K562 (cell line): Measurements from ENCODE around the gene TPM4. TPM values are rescaled to one million over a fixed set of nuclear protein-coding genes. Genes with fewer than 3 reads are reported as not detected.
A peak's percentile ranks its signal among the peaks of the same experiment; 100 is the strongest.

ENCODE experiments used
- CXXC5 ChIP-seq: fragments of 250-450 bp; sonication (Bioruptor Pico); IDR thresholded peaks from 2 replicates; pipeline ENCODE4 v1.8.0; 2022; ENCODE audit warnings: inconsistent platforms, mild to moderate bottlenecking, moderate library complexity
- ESRRA ChIP-seq: fragments of 450-650 bp; IDR thresholded peaks from 2 replicates; pipeline ENCODE4 v1.6.1; 2014; ENCODE audit warnings: low read depth, mild to moderate bottlenecking, moderate library complexity, borderline replicate concordance
- ETV5 ChIP-seq: sonication (generic); formaldehyde crosslinking; IDR thresholded peaks from 2 replicates; pipeline ENCODE4 v1.4.0; 2020; ENCODE audit warnings: low read depth, mild to moderate bottlenecking, missing genetic modification reagents
- HNRNPLL ChIP-seq: fragments of 200-400 bp; formaldehyde crosslinking; IDR thresholded peaks from 2 replicates; pipeline ENCODE4 v1.6.1; 2017; ENCODE audit warnings: low read length, low read depth, mild to moderate bottlenecking; ENCODE audit not compliant: poor library complexity, severe bottlenecking
- MTA1 ChIP-seq: fragments of 450-650 bp; IDR thresholded peaks from 2 replicates; pipeline ENCODE4 v1.6.1; 2017; ENCODE audit warnings: borderline replicate concordance
- POLR2A ChIP-seq: fragments of 450-650 bp; conservative IDR thresholded peaks from 2 replicates; pipeline ENCODE4 v1.6.1; 2016
- POLR2AphosphoS2 ChIP-seq: IDR thresholded peaks from 2 replicates; pipeline ENCODE4 v1.6.1; 2012; ENCODE audit warnings: low read length, improper control_type of control experiment
- SMARCA4 ChIP-seq: fragments of 450-650 bp; IDR thresholded peaks from 2 replicates; pipeline ENCODE4 v1.6.1; 2016
- YY1 ChIP-seq, 3 experiments: IDR thresholded peaks; 2 replicates each; pipeline ENCODE4 v1.6.1; 2011; ENCODE audit warnings: low read length in 2 of 3, mild to moderate bottlenecking in 2 of 3, moderate library complexity in 2 of 3, borderline replicate concordance in 1 of 3, control low read depth in 1 of 3, low read depth in 1 of 3; ENCODE audit not compliant: insufficient read depth in 3 of 3, insufficient replicate concordance in 2 of 3, control insufficient read depth in 1 of 3, insufficient read length in 1 of 3; ENCODE audit errors: extremely low read depth in 1 of 3
- ZNF766 ChIP-seq: fragments of 200-800 bp; sonication (Bioruptor generic); conservative IDR thresholded peaks from 2 replicates; pipeline ENCODE4 v1.6.1; 2016; ENCODE audit warnings: missing genetic modification characterization, missing compliant biosample characterization
- polyA plus RNA-seq, 8 experiments: library from polyadenylated mRNA; depleted of rRNA in 4 of 8; stranded (reverse) in 5 of 8; unstranded in 3 of 8; fragments of >200 nt; fragmentation: Nextera tagmentation in 2 of 8; fragmentation: Illumina TruSeq in 1 of 8; extraction: Ambion mirVana in 2 of 8; extraction: Trizol in 1 of 8; gene quantifications; 2 replicates each; pipeline versions ENCODE4 v1.2.1 to v1.2.3, GENCODE V29; 2011 to 2014; ENCODE audit warnings: inconsistent platforms in 1 of 8, missing spikeins in 1 of 8
- total RNA-seq, 7 experiments: library from RNA; depleted of rRNA in 6 of 7; stranded (reverse); fragments of >200 nt in 6 of 7; fragmentation: Illumina TruSeq in 2 of 7; extraction: Trizol in 2 of 7; gene quantifications; 2 replicates each; pipeline versions ENCODE4 v1.2.1 to v1.2.3, GENCODE V29; 2011 to 2021; ENCODE audit warnings: low replicate concordance in 1 of 7
- TF ChIP-seq, protein P1 (sequence below), 2 experiments: fragments of 450-650 bp; formaldehyde crosslinking in 1 of 2; IDR thresholded peaks; 2 replicates each; pipeline versions ENCODE4 v1.4.0 to v1.6.1; 2014 to 2020; ENCODE audit warnings: mild to moderate bottlenecking in 2 of 2, borderline replicate concordance in 1 of 2, low read depth in 1 of 2
- TF ChIP-seq, protein P2 (sequence below), 2 experiments: IDR thresholded peaks in 1 of 2; conservative IDR thresholded peaks in 1 of 2; 2 replicates each; pipeline ENCODE4 v1.6.1; 2016; ENCODE audit warnings: low read depth in 2 of 2, mild to moderate bottlenecking in 1 of 2, missing compliant biosample characterization in 1 of 2, missing genetic modification characterization in 1 of 2, moderate library complexity in 1 of 2
- TF ChIP-seq, protein P3 (sequence below): fragments of 250-450 bp; sonication (Bioruptor Pico); IDR thresholded peaks from 2 replicates; pipeline ENCODE4 v1.8.0; 2022; ENCODE audit warnings: moderate library complexity, mild to moderate bottlenecking, inconsistent platforms

Gene TPM4
- total and polyA plus RNA-seq, 9 of the 15 experiments (the other 6 are each of a cell fraction or from before 2014, with no cell fraction given), result 28.1 to 111 (median 77.4) TPM

DNA sequence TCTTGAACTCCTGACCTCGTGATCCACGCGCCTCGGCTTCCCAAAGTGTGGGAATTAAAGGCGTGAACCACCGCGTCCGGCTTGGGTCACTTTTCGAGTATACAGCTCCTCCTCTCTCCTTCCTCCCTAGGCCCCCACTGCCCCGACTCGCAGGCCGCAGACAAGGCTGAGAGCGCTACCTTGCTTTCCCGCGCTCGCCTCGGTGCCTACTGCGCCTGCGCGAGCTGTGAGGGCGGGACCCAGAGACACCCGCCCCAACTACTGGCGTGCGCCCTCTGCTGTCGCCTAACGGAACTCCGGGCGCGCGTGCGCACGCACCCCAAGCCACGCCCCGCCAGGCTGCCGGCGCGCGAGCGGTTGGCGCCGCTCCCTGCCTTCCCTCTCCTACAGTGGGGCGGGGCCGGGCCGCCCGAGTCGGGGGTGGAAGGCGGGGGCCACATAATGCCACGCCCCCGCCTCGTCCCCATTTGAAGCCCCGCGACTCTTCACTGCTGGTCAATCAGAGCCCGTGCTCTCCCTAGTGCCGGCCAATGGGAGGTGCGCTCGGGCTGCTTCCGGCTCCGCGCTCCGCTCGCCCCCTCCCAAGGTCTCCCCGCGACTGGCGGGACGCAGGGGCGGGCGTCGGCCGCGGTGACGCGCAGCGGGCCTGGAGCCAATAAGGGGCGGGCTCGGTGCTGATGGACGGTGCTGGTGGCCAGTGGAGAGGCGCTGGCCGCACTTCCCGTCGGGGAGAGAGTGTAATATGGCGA lies 35.0 kb downstream of the TPM4 start, which contains the start of gene RAB8A (continued):
- TF ChIP-seq, protein P1, sequence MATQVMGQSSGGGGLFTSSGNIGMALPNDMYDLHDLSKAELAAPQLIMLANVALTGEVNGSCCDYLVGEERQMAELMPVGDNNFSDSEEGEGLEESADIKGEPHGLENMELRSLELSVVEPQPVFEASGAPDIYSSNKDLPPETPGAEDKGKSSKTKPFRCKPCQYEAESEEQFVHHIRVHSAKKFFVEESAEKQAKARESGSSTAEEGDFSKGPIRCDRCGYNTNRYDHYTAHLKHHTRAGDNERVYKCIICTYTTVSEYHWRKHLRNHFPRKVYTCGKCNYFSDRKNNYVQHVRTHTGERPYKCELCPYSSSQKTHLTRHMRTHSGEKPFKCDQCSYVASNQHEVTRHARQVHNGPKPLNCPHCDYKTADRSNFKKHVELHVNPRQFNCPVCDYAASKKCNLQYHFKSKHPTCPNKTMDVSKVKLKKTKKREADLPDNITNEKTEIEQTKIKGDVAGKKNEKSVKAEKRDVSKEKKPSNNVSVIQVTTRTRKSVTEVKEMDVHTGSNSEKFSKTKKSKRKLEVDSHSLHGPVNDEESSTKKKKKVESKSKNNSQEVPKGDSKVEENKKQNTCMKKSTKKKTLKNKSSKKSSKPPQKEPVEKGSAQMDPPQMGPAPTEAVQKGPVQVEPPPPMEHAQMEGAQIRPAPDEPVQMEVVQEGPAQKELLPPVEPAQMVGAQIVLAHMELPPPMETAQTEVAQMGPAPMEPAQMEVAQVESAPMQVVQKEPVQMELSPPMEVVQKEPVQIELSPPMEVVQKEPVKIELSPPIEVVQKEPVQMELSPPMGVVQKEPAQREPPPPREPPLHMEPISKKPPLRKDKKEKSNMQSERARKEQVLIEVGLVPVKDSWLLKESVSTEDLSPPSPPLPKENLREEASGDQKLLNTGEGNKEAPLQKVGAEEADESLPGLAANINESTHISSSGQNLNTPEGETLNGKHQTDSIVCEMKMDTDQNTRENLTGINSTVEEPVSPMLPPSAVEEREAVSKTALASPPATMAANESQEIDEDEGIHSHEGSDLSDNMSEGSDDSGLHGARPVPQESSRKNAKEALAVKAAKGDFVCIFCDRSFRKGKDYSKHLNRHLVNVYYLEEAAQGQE (IDR thresholded peaks at IDR 0.05; ENCODE audit: borderline replicate concordance), result peak; percentile 86
- TF ChIP-seq, protein P1 (CRISPR knock-in tag; IDR thresholded peaks at IDR 0.05; ENCODE audit: low read depth), result no peak
- TF ChIP-seq, protein P2, sequence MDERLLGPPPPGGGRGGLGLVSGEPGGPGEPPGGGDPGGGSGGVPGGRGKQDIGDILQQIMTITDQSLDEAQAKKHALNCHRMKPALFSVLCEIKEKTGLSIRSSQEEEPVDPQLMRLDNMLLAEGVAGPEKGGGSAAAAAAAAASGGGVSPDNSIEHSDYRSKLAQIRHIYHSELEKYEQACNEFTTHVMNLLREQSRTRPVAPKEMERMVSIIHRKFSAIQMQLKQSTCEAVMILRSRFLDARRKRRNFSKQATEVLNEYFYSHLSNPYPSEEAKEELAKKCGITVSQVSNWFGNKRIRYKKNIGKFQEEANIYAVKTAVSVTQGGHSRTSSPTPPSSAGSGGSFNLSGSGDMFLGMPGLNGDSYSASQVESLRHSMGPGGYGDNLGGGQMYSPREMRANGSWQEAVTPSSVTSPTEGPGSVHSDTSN (CRISPR knock-in tag; IDR thresholded peaks at IDR 0.05; ENCODE audit: low read depth), result peak; percentile 92
- TF ChIP-seq, protein P2 (tag; conservative IDR thresholded peaks at IDR 0.05; ENCODE audit: low read depth), result peak; percentile 95
- TF ChIP-seq, protein P3, sequence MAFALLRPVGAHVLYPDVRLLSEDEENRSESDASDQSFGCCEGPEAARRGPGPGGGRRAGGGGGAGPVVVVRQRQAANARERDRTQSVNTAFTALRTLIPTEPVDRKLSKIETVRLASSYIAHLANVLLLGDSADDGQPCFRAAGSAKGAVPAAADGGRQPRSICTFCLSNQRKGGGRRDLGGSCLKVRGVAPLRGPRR, result no peak
- TF ChIP-seq ZNF766 (CRISPR knock-in tag) (no peak), POLR2A (peak; percentile 75), YY1 (IDR thresholded peaks at IDR 0.05; ENCODE audit: borderline replicate concordance in 1 of 3, control insufficient read depth in 1 of 3, extremely low read depth in 1 of 3, insufficient read depth in 3 of 3, insufficient read length in 1 of 3, insufficient replicate concordance in 2 of 3, low read depth in 1 of 3, low read length in 2 of 3) (peak in 2 of 3 experiments; percentile 72 to 89), ESRRA (peak; percentile 72), POLR2AphosphoS2 (no peak), MTA1 (peak; percentile 58), SMARCA4 (peak; percentile 28; the same call in 1 of the 2 replicates), HNRNPLL (peak; percentile 71), CXXC5 (CRISPR knock-in tag) (peak; percentile 89), ETV5 (peak; percentile 45; the same call in 1 of the 2 replicates)
